ENCODE measurements around the gene PNPLA3. TPM values are rescaled to one million over a fixed set of nuclear protein-coding genes. Genes with fewer than 3 reads are reported as not detected.
"Not testable (repeated sequence)": the region's sequence is repeated elsewhere in the genome, so short reads cannot be mapped to it uniquely, and the experiment has no call there.

Gene PNPLA3
- total RNA-seq, 1 donor from 2014 or later, result 0.29 TPM

DNA sequence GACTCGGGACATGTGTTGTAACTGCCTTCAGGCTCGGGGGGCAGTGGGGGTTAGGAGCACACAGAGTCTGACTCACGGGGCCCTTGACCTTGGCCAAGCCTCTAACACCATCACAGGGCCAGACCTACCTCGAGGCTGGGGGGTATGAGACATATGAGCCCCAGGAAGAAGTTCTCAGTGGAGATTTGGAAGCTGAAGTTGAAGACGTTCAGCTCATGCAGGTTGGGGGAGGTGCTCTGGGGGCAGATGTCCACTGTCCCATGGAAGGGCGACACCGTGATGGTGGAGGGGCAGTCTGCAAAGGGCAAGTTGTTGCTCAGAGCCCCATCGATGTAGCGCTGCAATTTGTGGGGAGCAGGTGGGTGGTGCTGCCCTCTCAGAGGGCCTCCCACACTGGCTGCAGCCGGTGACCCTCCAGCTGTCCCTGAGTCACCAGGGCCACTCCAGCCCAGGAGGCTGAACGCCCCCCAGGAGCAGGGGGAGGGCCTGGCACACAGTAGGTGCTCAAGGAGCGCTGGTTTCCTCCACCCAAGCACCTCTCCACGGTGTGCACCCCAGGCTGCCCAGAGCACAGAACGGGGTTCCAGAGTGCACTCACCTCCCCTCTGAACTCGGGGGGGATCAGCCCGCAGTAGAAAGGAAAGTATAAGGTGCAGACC is 34.3 kb upstream of the PNPLA3 start:
- intact Hi-C loops (cut with micrococcal nuclease), result no loop called here

DNA sequence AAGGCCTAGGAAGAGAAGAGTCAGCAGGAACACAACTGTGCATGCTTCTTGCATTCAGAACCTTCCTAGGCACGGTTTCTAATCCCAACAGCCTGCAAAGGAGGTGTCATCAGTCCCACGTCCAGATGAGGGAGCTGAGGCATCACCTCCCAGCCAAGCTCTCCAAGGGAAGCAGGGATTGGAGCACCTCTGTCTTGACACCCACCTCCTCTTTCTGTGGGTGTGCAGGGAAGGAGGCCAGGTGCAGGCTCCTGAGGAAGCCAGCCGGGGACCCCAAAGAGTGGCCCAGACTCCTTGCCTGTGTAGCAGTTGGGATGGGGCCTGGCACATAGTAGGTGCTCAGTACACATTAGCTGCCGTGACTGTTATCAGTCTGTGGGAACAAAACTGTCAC is 33.7 kb upstream of the PNPLA3 start:
- intact Hi-C loops (cut with micrococcal nuclease), result no loop called here

DNA sequence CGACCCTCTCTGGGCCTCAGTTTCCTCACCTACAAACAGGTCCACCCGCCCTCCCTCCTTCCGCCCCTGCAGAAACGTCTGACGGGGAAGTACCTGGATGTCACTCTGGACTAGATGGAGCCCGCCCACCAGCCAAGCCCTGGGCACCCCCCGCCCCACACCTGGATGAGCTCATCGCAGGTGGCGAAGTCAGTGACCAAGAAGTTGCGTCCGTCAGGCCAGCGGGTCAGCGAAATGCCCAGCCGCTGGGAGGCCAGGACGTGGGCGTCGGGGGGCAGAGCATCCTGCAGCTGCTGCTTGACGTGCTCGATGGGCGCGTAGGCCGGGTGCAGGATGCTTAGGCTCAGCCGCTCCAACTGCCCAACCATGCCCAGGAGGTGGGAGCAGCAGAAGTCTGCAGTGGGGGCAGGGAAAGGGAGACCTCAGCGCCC is 32.7 kb upstream of the PNPLA3 start:
- intact Hi-C loops (cut with micrococcal nuclease), result no loop called here

DNA sequence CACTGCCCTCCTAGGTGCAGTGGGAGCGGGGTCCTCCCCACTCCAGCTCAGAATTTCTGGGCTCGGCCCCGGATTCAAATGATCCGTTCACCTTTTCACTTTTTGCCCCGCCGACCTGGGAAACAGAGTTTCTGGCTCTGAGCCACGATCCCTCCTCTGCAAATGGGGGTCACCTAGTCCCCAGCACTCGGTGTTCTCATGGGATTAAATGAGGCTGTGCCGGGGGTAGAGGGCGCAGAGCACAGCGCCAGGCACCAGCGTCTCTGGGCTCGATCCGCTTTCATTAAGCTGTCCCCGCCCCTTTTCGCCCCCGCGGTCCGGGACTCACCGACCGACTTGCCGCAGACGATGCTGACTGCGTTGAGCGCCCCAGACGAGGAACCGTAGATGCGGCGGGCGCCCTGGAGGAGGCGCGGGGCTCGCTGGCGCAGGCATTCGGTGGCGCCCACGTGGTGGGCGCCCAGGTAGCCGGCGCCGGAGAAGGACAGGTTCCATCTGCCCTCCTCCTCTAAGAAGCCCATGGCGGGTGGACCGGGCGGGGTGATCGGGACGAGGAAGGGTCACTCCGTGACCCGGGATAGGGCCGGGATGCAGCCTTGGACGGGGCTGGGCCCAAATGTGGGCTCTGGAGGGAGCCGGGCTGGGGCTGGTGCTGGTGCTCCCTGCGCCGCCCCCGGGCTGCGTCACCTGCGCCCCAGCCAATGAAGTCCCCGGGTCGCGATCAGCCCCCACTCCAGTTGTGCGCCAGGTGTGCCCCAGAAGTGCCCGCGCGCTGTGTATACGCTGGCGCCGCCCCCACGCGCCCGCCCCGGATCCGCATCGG is 32.0 kb upstream of the PNPLA3 start, which contains the start of gene PNPLA5:
PNPLA5 (minus strand) TSS at position 654 of the 823 bp plus-strand sequence; CDS start at position 521, 133 bp downstream.
- intact Hi-C loops (cut with micrococcal nuclease), result no loop called here

DNA sequence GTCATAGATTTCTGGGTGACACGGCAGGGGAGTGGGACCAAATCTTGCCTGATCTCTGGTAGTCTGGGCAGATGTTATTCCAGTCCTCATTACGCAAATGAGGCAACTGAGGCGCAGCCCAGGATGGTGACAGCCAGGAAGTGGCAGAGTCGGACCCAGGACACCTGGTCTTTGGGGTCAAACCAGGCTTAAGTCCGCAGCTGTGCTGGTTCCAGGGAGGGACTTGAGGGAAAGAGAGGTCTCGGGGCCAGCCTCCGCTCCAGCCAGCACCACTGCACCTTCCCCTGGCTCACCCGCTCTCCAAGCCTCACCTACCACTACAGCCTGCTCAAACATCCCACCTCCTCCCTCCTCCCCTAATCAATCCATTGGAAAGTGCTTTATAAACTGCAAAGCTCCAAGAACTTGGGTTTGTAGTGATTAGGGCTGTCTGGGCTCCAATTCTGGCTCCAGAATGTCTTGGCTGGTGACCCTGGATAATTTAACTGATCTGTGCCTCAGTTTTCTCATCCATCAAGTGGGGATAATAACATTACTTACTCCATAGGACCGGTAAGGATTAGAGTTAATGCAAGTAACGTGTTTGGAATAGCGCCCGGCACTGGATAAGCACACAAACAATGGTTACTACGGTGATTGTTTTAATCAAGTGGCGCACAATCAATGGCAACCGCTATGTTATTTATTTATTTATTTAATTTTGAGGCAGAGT is 31.3 kb upstream of the PNPLA3 start:
- intact Hi-C loops (cut with micrococcal nuclease), result no loop called here

DNA sequence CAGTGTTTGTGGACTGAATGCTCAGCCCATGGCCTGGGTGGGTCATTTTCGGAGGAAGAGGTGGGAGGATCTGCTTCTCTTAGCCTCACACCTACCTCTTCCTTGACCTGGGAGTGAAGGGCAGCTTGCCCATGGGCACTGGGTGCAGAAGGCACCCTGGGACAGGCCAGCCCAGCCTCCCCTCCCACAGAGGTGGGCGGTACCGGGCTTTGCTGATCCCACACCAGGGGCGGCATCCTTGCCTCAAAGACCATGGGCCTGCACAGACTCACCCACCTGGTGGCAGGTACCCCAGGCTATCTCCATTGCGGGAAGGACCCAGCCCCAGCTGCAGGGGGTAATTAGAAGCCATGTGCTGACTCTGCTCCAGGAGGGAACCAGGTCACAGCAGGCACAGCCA is 30.3 kb upstream of the PNPLA3 start:
- intact Hi-C loops (cut with micrococcal nuclease), result no loop called here

DNA sequence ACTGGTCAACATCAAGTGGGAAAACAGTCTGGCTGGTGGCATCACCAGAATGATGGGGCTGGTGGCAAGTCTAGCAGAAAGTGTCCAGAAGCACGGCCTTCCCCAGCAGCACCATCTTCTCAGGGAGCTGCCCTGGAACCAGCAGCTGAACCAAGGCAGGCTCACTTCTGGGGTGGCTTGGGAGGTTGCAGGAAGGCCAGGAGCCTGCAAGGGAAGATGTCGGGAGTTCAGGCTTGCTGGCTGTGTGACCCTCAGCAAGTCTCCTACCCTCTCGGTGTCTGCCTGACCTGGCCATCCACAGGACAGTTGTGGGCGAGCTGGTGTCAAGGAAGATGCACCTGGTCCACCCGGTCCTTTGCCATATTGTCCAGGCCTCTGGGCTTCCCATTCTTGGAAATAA is 29.5 kb upstream of the PNPLA3 start:
- intact Hi-C loops (cut with micrococcal nuclease), result no loop called here

DNA sequence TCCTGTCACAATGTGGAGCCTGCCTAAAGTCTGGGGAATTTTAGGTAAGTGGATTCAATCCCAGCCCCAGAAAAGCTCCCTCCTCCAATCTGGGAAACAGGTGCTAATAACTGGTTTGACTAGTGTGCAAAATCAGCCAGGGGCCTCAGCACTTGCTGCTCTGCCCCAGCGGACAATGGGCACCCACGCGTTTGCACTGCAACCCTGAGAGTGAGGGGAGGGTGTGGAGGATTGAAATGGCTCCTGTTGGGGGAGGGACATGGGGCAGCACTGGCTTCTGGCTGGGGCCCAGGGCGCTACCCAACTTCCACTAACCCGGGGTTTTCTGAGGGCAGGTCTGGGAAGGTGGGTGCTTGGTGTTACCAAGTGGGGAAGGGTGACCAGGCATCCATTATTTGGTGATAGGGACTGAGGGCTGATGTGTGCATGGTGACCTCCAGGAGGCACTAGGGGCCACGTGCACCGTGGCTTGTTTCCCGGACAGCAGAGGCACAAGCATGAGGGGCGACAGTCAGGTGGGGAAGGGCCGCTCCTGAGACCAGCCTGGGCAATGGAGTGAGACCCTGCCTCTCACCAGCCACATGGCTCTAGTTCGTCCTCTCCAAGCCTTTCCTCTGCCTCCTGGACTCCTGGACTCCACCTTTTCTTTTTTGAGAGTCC is 27.5 kb upstream of the PNPLA3 start:
- intact Hi-C loops (cut with micrococcal nuclease), result no loop called here

DNA sequence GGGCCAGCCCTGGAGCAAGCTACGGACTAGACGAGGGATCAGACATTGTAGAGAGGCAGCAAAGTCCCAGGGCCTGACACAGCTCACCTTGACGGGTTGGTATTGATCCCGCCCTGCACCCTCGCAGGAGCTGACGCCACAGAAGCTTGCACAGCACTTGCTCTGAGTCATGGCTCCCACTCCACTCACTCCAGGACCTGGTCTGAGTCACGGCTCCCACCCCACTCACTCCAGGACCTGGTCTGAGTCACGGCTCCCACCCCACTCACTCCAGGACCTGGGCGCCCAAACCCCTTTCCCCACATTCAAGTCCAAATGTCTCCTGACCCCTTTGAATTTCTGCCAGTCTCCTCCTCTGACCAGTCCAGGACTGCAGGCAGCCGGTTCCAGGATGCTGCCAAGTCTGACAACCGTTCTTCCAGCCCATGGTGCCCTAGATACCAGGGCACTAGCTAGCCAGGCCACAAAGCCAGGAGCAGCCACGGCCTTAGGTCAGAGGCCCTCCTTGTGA is 25.8 kb upstream of the PNPLA3 start:
- intact Hi-C loops (cut with micrococcal nuclease), result no loop called here

DNA sequence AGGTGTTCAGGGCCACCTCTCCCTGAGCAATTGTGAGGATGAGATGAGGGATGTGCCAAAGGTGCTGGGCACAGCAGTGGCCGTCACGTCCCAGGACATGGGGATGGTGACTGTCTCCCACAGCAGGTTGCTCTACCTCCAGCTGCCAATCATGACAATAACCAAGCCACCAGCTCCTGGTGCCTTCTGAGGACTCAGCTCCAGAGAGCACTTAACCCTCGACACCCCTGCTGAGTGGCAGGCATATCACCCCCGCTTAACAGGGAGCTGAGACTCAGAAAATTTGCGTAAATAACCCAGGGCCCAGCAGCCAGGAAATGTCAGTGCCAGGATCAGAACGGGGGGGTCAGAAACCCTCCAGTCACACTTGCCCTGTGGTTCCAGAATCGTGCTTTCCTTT is 23.4 kb upstream of the PNPLA3 start:
- intact Hi-C loops (cut with micrococcal nuclease), result no loop called here

DNA sequence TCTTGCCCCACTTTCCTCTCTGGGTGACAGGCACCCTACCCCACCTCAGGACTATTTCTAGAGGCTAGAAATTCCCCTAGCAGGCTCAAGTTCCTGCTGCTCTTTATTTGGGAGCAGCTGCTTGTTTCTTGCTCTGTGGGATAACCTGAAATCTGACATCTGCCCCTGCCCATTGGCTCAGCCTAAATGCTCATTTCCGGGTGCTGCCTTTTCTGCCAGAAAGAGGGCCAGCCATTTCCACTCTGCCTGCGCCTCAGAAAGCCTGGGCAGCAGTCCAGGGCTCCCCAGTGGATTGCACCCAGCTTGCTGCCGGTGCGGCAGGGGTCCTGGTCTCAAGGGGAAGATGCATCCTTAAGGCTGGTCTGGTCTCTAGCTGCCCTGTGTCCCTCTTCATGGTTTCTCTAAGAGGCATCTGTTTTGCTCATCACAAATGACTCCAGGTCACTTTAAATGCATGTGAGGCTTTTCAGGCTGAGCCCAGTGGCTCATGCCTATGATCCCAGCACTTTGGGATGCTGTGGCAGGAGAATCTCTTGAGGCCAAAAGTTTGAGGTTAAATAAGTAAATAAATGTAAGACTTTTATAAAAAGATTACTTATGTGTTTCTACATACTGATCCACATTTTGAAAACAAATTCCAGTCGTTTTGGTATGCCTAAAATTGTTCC is 21.5 kb upstream of the PNPLA3 start:
- intact Hi-C loops (cut with micrococcal nuclease), result no loop called here

DNA sequence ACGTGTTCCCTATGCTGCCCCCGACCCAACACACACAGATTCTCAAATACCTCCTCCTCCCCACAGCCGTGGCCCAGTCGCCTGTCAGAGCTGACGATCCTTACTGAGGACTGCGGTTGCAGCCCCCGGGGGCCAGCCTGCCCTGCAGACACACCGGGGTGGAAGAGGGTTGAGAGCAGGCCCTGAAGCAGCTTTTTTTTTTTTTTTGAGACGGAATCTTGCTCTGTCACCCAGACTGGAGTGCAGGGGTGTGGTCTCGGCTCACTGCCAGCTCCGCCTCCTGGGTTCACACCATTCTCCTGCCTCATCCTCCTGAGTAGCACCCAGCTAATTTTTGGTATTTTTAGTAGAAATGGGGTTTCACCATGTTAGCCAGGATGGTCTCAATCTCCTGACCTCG is 20.6 kb upstream of the PNPLA3 start:
- intact Hi-C loops (cut with micrococcal nuclease), result not testable (repeated sequence)

DNA sequence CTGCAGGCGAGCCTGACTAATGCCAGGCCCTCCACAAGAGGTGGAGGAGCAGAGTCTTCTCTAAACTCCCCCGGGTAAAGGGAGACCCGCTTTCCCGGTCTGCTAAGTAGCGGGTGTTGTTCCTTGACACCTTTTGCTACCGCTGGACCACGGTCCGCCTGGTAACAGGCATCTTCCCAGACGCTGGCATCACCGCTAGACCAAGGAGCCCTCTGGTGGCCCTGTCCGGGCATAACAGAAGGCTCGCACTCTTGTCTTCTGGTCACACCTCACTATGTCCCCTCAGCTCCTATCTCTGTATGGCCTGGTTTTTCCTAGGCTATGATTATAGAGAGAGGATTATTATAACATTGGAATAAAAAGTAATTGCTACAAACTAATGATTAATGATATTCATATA is 19.2 kb upstream of the PNPLA3 start:
- intact Hi-C loops (cut with micrococcal nuclease), result not testable (repeated sequence)

DNA sequence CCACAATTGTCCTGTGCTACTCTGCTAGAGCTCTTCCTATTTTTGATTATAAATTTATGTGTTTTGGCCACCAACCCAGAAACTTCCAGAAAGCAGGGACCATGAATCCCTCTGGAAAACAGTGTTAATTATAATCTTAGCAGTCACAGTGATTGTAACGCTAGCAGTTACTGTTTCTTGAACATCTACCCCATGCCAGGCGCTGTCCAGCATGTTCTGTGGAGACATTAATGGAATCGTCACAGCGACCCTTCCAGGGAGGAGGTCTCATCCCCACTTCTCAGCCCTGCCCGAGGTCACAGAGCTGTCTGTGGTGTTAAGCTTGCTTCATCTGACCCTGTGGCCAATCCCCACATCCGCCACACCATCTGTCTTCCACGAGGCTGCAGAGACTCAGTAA is 17.9 kb upstream of the PNPLA3 start:
- intact Hi-C loops (cut with micrococcal nuclease), result no loop called here

DNA sequence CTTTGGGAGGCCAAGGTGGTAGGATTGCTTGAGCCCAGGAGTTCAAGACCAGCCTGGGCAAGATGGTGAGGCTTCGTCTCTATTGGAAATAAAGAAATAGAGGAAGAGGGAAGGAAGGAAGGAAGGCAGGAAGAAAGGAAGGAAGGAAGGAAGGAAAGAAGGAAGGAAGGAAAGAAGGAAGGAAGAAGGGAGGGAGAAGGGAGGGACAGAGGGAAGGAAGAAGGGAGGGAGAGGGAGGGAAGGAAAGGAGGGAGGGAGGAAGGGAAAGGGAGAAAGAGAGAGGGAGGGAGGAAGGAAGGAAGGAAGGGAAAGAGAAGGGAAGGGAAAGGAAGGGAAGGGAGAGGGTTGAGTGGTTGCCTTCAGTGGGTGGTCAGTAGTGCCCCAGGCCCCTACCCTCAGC is 13.9 kb upstream of the PNPLA3 start:
- intact Hi-C loops (cut with micrococcal nuclease), result no loop called here

DNA sequence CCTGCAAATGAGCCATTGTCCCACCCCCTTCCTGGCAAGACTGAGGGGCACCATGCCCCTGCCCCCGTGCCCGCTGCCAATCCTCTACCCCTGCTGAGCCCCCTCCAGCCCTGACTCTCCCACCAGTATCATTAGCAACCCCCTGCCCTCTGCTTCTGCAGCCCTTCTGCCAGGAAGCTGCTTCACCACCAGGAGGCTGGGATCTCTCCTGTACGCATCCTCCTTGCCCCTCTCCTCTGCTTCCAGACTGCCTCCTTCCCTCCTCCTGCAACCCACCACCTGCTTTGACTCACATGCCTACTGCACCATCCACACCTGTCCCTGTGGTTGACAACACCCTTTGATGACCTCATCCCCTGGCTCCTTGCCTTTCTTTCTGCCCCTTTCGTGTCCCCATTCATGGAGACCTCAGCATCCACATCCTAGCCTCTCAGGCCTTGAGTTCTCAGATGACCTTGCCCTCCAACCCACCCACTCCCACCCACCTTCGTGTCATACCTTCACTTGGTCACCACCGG is 13.4 kb upstream of the PNPLA3 start:
- intact Hi-C loops (cut with micrococcal nuclease), result no loop called here

DNA sequence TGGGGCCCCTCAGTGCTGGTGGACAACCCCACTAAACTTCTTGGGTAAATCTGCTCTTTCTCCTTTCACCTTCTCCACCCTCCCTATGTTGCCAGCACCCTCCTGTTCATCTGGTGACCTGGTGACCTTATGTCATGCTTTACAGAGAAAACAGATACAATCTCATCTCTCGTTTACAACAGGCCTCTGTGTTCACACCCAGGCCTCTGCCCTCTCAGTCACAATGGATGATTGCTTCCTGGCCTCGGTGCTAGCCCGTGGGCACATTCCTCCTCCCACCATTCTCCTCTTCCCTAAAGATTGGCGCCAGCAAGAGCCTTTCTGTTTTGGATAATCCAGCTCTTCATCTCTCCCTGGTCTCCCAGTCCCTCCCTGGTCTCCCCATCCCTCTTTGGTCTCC is 12.3 kb upstream of the PNPLA3 start:
- intact Hi-C loops (cut with micrococcal nuclease), result no loop called here

DNA sequence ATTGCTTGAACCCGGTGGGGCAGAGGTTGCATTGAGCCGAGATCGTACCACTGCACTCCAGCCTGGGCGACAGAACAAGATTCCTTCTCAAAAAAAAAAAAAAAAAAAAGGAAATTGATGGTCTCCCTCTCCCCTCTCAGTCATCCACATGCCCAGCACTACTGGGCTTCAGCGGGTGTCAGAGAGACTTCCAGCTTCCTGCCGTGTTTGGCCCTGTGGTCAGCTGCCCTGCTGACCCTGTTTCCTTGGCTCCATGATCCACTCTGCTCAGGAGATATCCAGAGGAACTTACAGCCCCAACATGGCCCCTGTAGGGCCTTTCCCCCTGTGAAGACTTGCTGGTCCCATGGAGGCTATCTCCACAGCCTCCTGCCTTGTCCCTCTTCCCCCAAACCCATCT is 6.1 kb upstream of the PNPLA3 start:
- intact Hi-C loops (cut with micrococcal nuclease), result no loop called here

DNA sequence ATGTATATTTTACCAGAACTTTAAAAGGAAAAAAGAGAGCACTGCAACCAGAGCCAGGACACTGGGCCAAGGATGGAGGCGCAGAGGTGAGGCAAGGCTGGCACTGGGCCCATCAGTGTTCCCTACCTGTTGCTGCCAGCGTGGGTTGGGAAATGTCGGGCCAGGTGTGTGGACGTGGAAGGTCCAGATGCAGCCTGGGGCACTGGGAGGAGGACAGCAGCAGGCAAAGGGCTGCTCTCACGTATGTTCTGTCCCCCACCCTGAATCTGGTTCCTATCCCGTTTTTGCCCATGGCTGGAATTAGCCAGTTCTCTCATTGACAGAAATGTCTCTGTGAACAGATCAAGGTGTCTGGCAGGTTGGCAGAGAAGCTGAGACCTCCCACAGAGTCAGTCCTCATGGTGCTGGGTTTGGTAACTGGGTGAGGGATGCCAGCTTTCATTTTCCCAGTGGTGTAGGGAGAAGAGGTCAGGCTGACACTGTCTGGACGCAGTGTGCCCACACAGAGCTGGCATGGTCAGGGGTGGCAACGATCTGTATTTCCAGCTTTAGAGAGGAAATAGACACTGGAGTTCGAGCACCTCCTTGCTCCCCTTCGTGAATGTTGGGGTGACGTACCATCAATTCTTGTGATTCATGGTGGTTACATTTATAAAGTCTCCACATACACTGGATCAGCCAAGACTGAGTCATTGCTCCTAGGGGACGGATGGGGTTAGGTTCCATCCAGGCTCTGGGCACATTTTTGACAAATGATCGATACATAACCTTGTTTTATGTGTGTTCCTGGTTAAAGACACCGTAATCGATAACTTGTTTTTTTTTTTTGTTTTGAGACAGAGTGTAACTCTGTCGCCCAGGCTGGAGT is 4.3 kb upstream of the PNPLA3 start:
- intact Hi-C loops (cut with micrococcal nuclease), result no loop called here

DNA sequence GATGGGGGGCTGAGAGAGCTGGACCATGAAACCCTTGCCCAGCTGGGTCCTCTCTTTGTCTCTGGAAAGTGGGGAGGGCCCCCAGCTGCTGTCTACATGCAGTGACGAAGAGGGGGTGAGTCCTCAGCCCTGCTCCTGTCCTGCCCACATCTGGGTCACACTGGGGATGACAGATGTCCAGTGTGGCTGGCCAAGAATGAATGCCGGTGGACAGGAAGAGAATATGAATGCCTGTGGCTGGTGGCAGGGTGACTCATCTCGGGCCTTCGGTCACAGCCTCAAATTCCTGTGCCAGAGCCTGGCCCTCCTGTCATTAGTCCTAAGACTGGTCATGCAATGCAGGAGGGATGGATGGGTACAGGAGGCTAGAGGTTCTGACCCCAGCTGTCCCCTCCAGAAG is 2.2 kb upstream of the PNPLA3 start:
- intact Hi-C loops (cut with micrococcal nuclease), result no loop called here
